ENCODE results near the gene COPS6. TPM values are rescaled to one million over a fixed set of nuclear protein-coding genes. Genes with fewer than 3 reads are reported as not detected.
A peak's percentile ranks its signal among the peaks of the same experiment; 100 is the strongest.

Gene COPS6
- total RNA-seq, 2 donors from 2014 or later: 90.0 to 109 TPM

GRCh38 chr7:100095704-100096103 is 6.9 kb downstream of the COPS6 start:
- ATAC-seq (no peak), DNase-seq (no peak)
- intact Hi-C loops (cut with DNase I): no loop called here

- DNase-seq (no peak), ATAC-seq (no peak)
- intact Hi-C loops (cut with DNase I): no loop called here
These were observed 10.1 kb downstream of the COPS6 start for GRCh38 chr7:100098913-100099312.

- DNase-seq (no peak), ATAC-seq (no peak)
- intact Hi-C loops (cut with DNase I): no loop called here
These were observed 10.7 kb downstream of the COPS6 start for GRCh38 chr7:100099452-100099851.

GRCh38 chr7:100100420-100101015 is 11.7 kb downstream of the COPS6 start:
- DNase-seq (peak; percentile 94), ATAC-seq (peak; percentile 92 to 95)
- intact Hi-C loops (cut with DNase I): no loop called here

- peak; percentile 99 for DNase-seq
- intact Hi-C loops (cut with DNase I): no loop called here
These were observed 12.5 kb downstream of the COPS6 start, which contains the start of the genes AP4M1 and MCM7 for GRCh38 chr7:100101016-100101862. Gene AP4M1 (plus strand): TSS chr7:100101643. CDS start chr7:100101715, 72 bp downstream. Gene MCM7 (minus strand): TSS chr7:100101397. CDS start chr7:100101294, 103 bp downstream.

GRCh38 chr7:100102950-100103840 is 14.4 kb downstream of the COPS6 start:
- ATAC-seq (no peak), DNase-seq (no peak)
- intact Hi-C loops (cut with DNase I): no loop called here

More at GRCh38 chr7:100101016-100101862, 12.5 kb downstream of the COPS6 start, which contains the start of the genes AP4M1 and MCM7:
- peak; percentile 96 to 97 for ATAC-seq

GRCh38 chr7:100105534-100105933 is 16.8 kb downstream of the COPS6 start:
- ATAC-seq (no peak), DNase-seq (no peak)
- intact Hi-C loops (cut with DNase I): no loop called here

- ATAC-seq (no peak), DNase-seq (no peak)
- intact Hi-C loops (cut with DNase I): no loop called here
These were observed 17.9 kb downstream of the COPS6 start for GRCh38 chr7:100106633-100107032.

GRCh38 chr7:100107125-100107737 is 18.5 kb downstream of the COPS6 start:
- no peak for DNase-seq

GRCh38 chr7:100107890-100108289 is 19.1 kb downstream of the COPS6 start:
- intact Hi-C loops (cut with DNase I): no loop called here
- DNase-seq: no peak

More at GRCh38 chr7:100107125-100107737, 18.5 kb downstream of the COPS6 start:
- no peak for ATAC-seq
- intact Hi-C loops (cut with DNase I): no loop called here

GRCh38 chr7:100109521-100110163 is 20.9 kb downstream of the COPS6 start:
- no peak for ATAC-seq
- intact Hi-C loops (cut with DNase I): no loop called here
- no peak for DNase-seq

More at GRCh38 chr7:100107890-100108289, 19.1 kb downstream of the COPS6 start:
- ATAC-seq: no peak

- no peak for DNase-seq
- ATAC-seq: no peak
- intact Hi-C loops (cut with DNase I): no loop called here
These were observed 22.4 kb downstream of the COPS6 start for GRCh38 chr7:100111156-100111555.

- intact Hi-C loops (cut with DNase I): no loop called here
- ATAC-seq (no peak), DNase-seq (no peak)
These were observed 23.1 kb downstream of the COPS6 start for GRCh38 chr7:100111914-100112313.

GRCh38 chr7:100115026-100115425 is 26.3 kb downstream of the COPS6 start:
- intact Hi-C loops (cut with DNase I): no loop called here
- ATAC-seq: no peak
- DNase-seq: no peak

- no peak for ATAC-seq
- intact Hi-C loops (cut with DNase I): no loop called here
- DNase-seq: no peak
These were observed 29.8 kb downstream of the COPS6 start for GRCh38 chr7:100118388-100119071.

GRCh38 chr7:100119072-100119969 is 30.6 kb downstream of the COPS6 start, which contains the start of the genes CNPY4 and TAF6:
Gene CNPY4 (plus strand): TSS chr7:100119634. CDS start chr7:100119745, 111 bp downstream.
Gene TAF6 (minus strand): TSS chr7:100119358. CDS start chr7:100114209, 5,149 bp downstream.
- DNase-seq: peak; percentile 96
- intact Hi-C loops (cut with DNase I): no loop called here
- ATAC-seq: peak; percentile 95
